Mesenchymal stem cell (in vitro differentiated cells and primary cell): ENCODE measurements around the gene PTPRR.

Experiments used
- DNase-seq: peaks from one replicate; pipeline ENCODE4 v3.0.0-alpha.2; 2013
- H2AFZ ChIP-seq: one replicate; pipeline ENCODE4 v1.6.1; 2013; ENCODE audit warnings: low read depth, mild to moderate bottlenecking, control low read depth, inconsistent platforms, low read length, moderate library complexity
- H2AK5ac ChIP-seq: 2 replicates; pipeline ENCODE4 v1.6.1; 2013; ENCODE audit warnings: low read length, moderate library complexity, mild to moderate bottlenecking, inconsistent platforms; ENCODE audit not compliant: severe bottlenecking
- H2BK120ac ChIP-seq: one replicate; pipeline ENCODE4 v1.6.1; 2013; ENCODE audit warnings: low read depth, mild to moderate bottlenecking, inconsistent platforms, low read length, moderate library complexity
- H2BK12ac ChIP-seq, 2 experiments: one replicate each; pipeline ENCODE4 v1.6.1; 2013; ENCODE audit warnings: inconsistent platforms in 2 of 2, low read length in 2 of 2, mild to moderate bottlenecking in 2 of 2, moderate library complexity in 2 of 2, control low read depth in 1 of 2
- H2BK15ac ChIP-seq: one replicate; pipeline ENCODE4 v1.6.1; 2013; ENCODE audit warnings: mild to moderate bottlenecking, low read depth, inconsistent platforms; ENCODE audit not compliant: poor library complexity, severe bottlenecking
- H2BK5ac ChIP-seq: 2 replicates; pipeline ENCODE4 v1.6.1; 2013; ENCODE audit warnings: low read depth, mild to moderate bottlenecking, low read length, control low read depth, inconsistent platforms; ENCODE audit not compliant: poor library complexity, severe bottlenecking
- H3K14ac ChIP-seq, 2 experiments: one replicate each; pipeline ENCODE4 v1.6.1; 2013; ENCODE audit warnings: inconsistent platforms in 2 of 2, low read length in 2 of 2, control low read depth in 1 of 2, mild to moderate bottlenecking in 1 of 2, moderate library complexity in 1 of 2
- H3K18ac ChIP-seq, 2 experiments: one replicate each; pipeline ENCODE4 v1.6.1; 2013; ENCODE audit warnings: inconsistent platforms in 2 of 2, low read length in 2 of 2, control low read depth in 1 of 2, low read depth in 1 of 2, mild to moderate bottlenecking in 1 of 2
- H3K23ac ChIP-seq, 2 experiments: one replicate each; pipeline ENCODE4 v1.6.1; 2013; ENCODE audit warnings: inconsistent platforms in 2 of 2, low read length in 2 of 2, mild to moderate bottlenecking in 2 of 2, moderate library complexity in 2 of 2, control low read depth in 1 of 2
- H3K27ac ChIP-seq: 2 replicates; pipeline ENCODE4 v1.5.1; 2013; ENCODE audit warnings: mild to moderate bottlenecking, moderate library complexity, low read length, control low read depth, inconsistent platforms; ENCODE audit not compliant: poor library complexity, severe bottlenecking
- H3K27me3 ChIP-seq, 2 experiments: 2 replicates each; pipeline versions ENCODE4 v1.6.1 to v1.7.0; 2013; ENCODE audit warnings: low read length in 2 of 2, mild to moderate bottlenecking in 2 of 2, moderate library complexity in 2 of 2, control low read depth in 1 of 2, inconsistent platforms in 1 of 2; ENCODE audit not compliant: control insufficient read depth in 1 of 2, insufficient read depth in 1 of 2
- H3K36me3 ChIP-seq, 2 experiments: 2 replicates each; pipeline versions ENCODE4 v1.6.1 to v1.7.0; 2013; ENCODE audit warnings: low read length in 2 of 2, control low read depth in 1 of 2, inconsistent platforms in 1 of 2, low read depth in 1 of 2, mild to moderate bottlenecking in 1 of 2; ENCODE audit not compliant: insufficient read depth in 2 of 2, control insufficient read depth in 1 of 2
- H3K4ac ChIP-seq, 2 experiments: one replicate each; pipeline ENCODE4 v1.6.1; 2013; ENCODE audit warnings: inconsistent platforms in 2 of 2, low read length in 2 of 2, mild to moderate bottlenecking in 2 of 2, moderate library complexity in 2 of 2, control low read depth in 1 of 2, low read depth in 1 of 2
- H3K4me1 ChIP-seq: 2 replicates; pipeline ENCODE4 v1.6.1; 2013; ENCODE audit warnings: low read depth, low read length, control low read depth; ENCODE audit not compliant: control insufficient read depth, insufficient read depth
- H3K4me2 ChIP-seq: 2 replicates; pipeline ENCODE4 v1.6.1; 2013; ENCODE audit warnings: low read length, mild to moderate bottlenecking, inconsistent platforms; ENCODE audit not compliant: poor library complexity, severe bottlenecking
- H3K4me3 ChIP-seq, 2 experiments: 2 replicates each; pipeline versions ENCODE4 v1.5.1 to v1.7.0; 2013; ENCODE audit warnings: low read length in 2 of 2, mild to moderate bottlenecking in 2 of 2, control low read depth in 1 of 2, low read depth in 1 of 2; ENCODE audit not compliant: insufficient read depth in 1 of 2
- H3K79me1 ChIP-seq: replicated peaks from 2 replicates; pipeline ENCODE4 v1.6.1; 2013; ENCODE audit warnings: mild to moderate bottlenecking, control low read depth, low read length, inconsistent platforms; ENCODE audit not compliant: poor library complexity, severe bottlenecking
- H3K9ac ChIP-seq: 2 replicates; pipeline ENCODE4 v1.7.0; 2013; ENCODE audit warnings: mild to moderate bottlenecking, low read length, moderate library complexity
- H3K9me3 ChIP-seq: 2 replicates; pipeline ENCODE4 v1.7.0; 2013; ENCODE audit warnings: mild to moderate bottlenecking, low read length; ENCODE audit not compliant: control insufficient read depth
- H4K8ac ChIP-seq: one replicate; pipeline ENCODE4 v1.6.1; 2013; ENCODE audit warnings: inconsistent platforms, mild to moderate bottlenecking, low read length, moderate library complexity
- H4K91ac ChIP-seq: one replicate; pipeline ENCODE4 v1.6.1; 2013; ENCODE audit warnings: mild to moderate bottlenecking, low read length, inconsistent platforms
- WGBS: methylation state at CpG from one replicate; pipeline ENCODE4 v1.1.7; 2013; ENCODE audit warnings: mixed read lengths; 5-methylcytosine and 5-hydroxymethylcytosine counted together

Gene PTPRR

GRCh38 chr12:70641691-70642090, 278.8 kb downstream of the PTPRR start:
- Histone ChIP-seq H3K4me1 (peaks cover 3% of the 10 kb centered on the region), H3K4me2 (no peak overlapping the region), H4K8ac (no peak overlapping the region), H2BK12ac (no peak overlapping the region), H2AFZ (no peak overlapping the region), H3K14ac (no peak overlapping the region), H2BK5ac (no peak overlapping the region), H3K18ac (no peak overlapping the region), H3K9ac (no peak overlapping the region), H3K27me3 (no peaks in the 10 kb centered on the region), H4K91ac (no peak overlapping the region), H3K27ac (no peak overlapping the region), H2BK120ac (no peak overlapping the region), H2BK15ac (no peak overlapping the region), H3K4me3 (no peak overlapping the region), H2AK5ac (no peak overlapping the region), H3K9me3 (no peaks in the 10 kb centered on the region), H3K23ac (no peak overlapping the region), H3K36me3 (no peaks in the 10 kb centered on the region), H3K79me1 (no peaks in the 10 kb centered on the region), H3K4ac (no peak overlapping the region)
- DNase-seq: no peak
- WGBS: 85% methylated on average over 2 of the region's 2 CpGs

GRCh38 chr12:70640901-70641300, 279.6 kb downstream of the PTPRR start:
- H3K4me2 ChIP-seq: no peak overlapping the region
- H3K18ac ChIP-seq: no peak overlapping the region
- no peak overlapping the region for H2BK5ac ChIP-seq

GRCh38 chr12:70639535-70639934, 281.0 kb downstream of the PTPRR start:
- no peak overlapping the region for H2BK5ac ChIP-seq
- H4K8ac ChIP-seq: no peak overlapping the region
- no peak overlapping the region for H3K27ac ChIP-seq
- H3K9me3 ChIP-seq: no peaks in the 10 kb centered on the region
- H3K4me3 ChIP-seq: no peak overlapping the region
- no peak overlapping the region for H3K14ac ChIP-seq
- H3K36me3 ChIP-seq: no peaks in the 10 kb centered on the region
- no peak overlapping the region for H2BK12ac ChIP-seq
- no peak overlapping the region for H2AK5ac ChIP-seq
- no peak overlapping the region for H4K91ac ChIP-seq
- no peak overlapping the region for H2AFZ ChIP-seq
- H3K27me3 ChIP-seq: no peaks in the 10 kb centered on the region
- H2BK15ac ChIP-seq: no peak overlapping the region
- no peak overlapping the region for H3K4ac ChIP-seq
- no peak for DNase-seq
- no peak overlapping the region for H3K18ac ChIP-seq
- H3K23ac ChIP-seq: no peak overlapping the region
- no peaks in the 10 kb centered on the region for H3K79me1 ChIP-seq
- no peak overlapping the region for H3K9ac ChIP-seq
- no CpG with 5 or more reads among the region's 2 CpGs for WGBS
- no peaks in the 10 kb centered on the region for H3K4me1 ChIP-seq
- no peak overlapping the region for H2BK120ac ChIP-seq
- no peak overlapping the region for H3K4me2 ChIP-seq

More at GRCh38 chr12:70640901-70641300, 279.6 kb downstream of the PTPRR start:
- no peak overlapping the region for H3K9ac ChIP-seq
- DNase-seq: no peak
- H4K91ac ChIP-seq: no peak overlapping the region
- no peak overlapping the region for H3K14ac ChIP-seq
- H2BK120ac ChIP-seq: no peak overlapping the region
- no peak overlapping the region for H2AFZ ChIP-seq
- H2BK12ac ChIP-seq: no peak overlapping the region
- no peaks in the 10 kb centered on the region for H3K36me3 ChIP-seq
- H4K8ac ChIP-seq: no peak overlapping the region
- H3K4me3 ChIP-seq: no peak overlapping the region
- no peak overlapping the region for H3K4ac ChIP-seq
- H3K79me1 ChIP-seq: no peaks in the 10 kb centered on the region
- no peak overlapping the region for H2BK15ac ChIP-seq
- no peaks in the 10 kb centered on the region for H3K27me3 ChIP-seq
- peaks cover 3% of the 10 kb centered on the region for H3K4me1 ChIP-seq
- 95% methylated on average over 1 of the region's 1 CpG for WGBS
- H2AK5ac ChIP-seq: no peak overlapping the region
- H3K9me3 ChIP-seq: no peaks in the 10 kb centered on the region
- H3K23ac ChIP-seq: no peak overlapping the region
- no peak overlapping the region for H3K27ac ChIP-seq

- Histone ChIP-seq H3K4ac (no peak overlapping the region), H3K27me3 (no peaks in the 10 kb centered on the region), H3K14ac (no peak overlapping the region), H3K9ac (no peak overlapping the region), H4K8ac (no peak overlapping the region), H3K36me3 (no peaks in the 10 kb centered on the region), H3K27ac (no peak overlapping the region), H3K4me1 (no peaks in the 10 kb centered on the region), H2BK15ac (no peak overlapping the region), H2BK12ac (no peak overlapping the region), H3K79me1 (no peaks in the 10 kb centered on the region), H2BK120ac (no peak overlapping the region), H3K9me3 (no peaks in the 10 kb centered on the region), H2BK5ac (no peak overlapping the region), H3K4me3 (no peak overlapping the region), H3K23ac (no peak overlapping the region), H4K91ac (no peak overlapping the region), H2AFZ (no peak overlapping the region), H3K4me2 (no peak overlapping the region), H3K18ac (no peak overlapping the region), H2AK5ac (no peak overlapping the region)
- DNase-seq: no peak
- WGBS: 80% methylated on average over 1 of the region's 1 CpG
Observed at GRCh38 chr12:70638639-70639360, 281.7 kb downstream of the PTPRR start.
